ENCODE data around the gene FAAH. TPM values are rescaled to one million over a fixed set of nuclear protein-coding genes. Genes with fewer than 3 reads are reported as not detected.

FAAH gene
- polyA plus RNA-seq, 3 donors: 18.0 to 19.5 (median 18.0) TPM

DNA sequence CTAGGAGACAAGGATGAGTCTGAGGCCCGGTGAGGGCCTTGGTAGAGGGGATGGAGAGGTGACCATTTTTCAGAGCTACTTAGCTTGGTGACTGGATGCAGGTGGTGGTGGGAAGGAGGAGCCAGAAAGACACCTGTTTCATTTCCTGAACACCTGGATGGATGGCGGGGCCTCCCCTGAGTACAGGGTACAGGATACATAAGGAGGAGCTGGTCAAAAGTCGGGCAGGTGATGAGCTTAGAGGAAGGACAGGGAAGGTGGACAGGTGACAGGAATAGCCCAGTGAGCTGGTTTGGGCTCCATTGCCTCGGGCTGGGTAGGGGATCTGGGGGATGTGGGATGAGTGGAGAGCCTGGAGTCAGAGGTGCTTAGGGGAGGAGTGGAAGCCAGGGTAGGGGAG lies 6.3 kb downstream of the FAAH start:
- no peak for DNase-seq (ENCODE audit: low read depth in 3 of 3, low spot score in 2 of 3)

DNA sequence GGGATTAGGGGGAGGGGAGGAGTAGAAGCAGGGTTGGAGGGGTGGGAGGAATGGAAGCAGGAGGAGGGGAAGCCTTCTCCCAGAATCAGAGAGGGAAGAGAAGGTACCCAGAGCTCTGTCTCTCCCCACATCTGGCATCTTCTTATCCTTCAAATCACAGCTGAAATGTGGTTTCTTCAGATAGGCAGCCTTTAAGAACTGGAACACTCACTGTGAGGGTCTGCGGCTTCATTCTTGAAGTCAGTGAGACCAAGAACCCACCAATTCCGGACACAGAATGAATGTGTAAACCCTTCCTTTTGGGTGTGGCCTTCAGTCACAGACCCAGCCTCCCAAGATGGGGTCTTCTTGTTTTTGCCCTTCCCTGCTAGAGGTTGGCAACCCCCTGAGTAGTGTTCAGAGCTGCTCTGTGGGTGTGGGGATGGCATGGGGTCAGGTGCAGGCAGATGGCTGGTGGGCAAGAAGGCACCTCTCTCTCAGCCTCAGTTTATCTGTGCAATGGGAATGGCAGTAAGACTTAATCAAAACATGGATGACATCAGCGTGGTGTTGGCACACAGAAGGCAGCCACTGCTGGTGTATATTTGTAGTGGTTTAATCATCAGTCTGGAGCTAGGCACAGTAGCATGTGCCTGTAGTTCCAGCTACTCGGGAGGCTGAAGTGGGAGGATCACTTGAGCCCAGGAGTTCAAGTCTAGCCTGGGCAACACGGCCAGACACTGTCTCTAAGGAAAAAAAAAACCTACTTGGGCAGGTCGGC lies 7.2 kb downstream of the FAAH start:
- no peak for DNase-seq (ENCODE audit: low read depth in 3 of 3, low spot score in 2 of 3)

DNA sequence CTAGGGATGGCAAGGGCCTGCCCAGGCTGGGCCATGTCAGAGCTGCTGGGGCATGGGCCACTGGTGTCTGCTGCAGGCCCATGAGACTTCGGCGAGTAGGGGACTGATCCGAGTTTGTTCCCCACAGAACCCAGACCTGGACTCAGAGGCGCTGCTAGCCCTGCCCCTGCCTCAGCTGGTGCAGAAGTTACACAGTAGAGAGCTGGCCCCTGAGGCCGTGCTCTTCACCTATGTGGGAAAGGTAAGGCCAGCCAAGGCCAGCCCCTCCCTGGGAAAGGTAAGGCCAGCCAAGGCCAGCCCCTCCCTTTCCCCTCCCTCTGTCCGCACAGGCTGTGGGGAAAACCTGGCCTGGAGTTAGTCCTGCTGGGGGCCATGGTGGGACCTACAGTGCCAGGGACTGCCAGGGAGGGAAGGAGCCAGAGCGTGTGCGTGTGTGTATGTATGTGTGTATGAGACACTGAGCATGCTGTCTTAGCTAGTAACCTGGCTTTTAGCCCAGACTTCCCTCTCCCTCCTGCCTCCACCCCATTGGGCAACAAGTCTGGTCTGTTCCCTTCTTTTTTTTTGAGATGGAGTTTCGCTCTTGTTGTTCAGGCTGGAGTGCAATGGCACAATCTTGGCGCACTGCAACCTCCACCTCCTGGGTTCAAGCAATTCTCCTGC lies 8.0 kb downstream of the FAAH start:
- no peak for DNase-seq (ENCODE audit: low read depth in 3 of 3, low spot score in 2 of 3)

DNA sequence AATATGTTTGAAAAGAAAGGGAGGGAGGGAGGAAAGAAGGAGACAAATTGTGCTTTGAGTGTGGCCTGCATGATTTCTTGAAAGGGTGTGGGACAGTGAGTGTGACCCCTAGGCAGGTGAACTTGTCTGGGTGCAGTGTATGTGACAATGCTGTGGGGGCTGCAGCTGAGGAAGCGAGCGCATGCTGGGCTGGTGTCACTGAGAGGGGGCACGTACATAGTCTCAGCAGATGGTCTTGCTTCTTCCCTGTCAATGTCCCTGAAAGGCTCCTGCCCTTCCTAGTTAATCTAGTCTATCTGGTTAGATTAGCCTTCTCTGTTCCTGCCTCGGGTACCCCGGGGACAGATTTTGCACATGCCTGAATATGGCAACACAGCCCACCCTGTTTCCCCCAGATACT lies 9.8 kb downstream of the FAAH start:
- DNase-seq (ENCODE audit: low read depth in 3 of 3, low spot score in 2 of 3): no peak

DNA sequence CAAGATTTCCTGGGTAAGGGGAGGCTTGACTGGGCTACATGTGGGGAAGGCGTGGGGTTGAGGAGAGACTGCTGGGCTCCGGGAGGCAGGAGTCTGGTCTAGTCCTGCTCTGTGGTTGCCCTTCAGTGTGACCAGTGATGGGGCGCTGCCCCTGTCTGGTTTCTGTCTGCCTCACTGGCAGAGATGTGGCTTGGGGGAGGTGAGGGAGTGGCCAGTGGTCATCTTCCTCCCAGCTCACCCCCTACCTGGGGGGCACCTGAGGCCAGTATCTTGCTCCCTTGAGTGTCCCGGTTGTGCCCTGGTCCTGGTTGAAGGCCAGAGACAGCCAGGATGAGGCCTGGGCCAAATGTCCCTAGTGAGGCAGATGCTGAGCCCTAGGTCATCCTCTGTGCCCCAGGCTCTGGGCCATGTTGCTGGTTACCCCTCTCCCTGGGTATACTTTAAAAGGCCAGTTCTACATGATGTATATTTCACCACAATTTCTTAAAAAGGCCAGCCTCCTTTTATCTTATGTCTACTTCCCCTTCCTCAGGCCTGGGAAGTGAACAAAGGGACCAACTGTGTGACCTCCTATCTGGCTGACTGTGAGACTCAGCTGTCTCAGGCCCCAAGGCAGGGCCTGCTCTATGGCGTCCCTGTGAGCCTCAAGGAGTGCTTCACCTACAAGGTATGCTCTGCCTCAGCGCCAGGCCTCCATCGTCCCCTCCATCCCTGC lies 10.5 kb downstream of the FAAH start:
- DNase-seq (ENCODE audit: low read depth in 3 of 3, low spot score in 2 of 3): no peak

DNA sequence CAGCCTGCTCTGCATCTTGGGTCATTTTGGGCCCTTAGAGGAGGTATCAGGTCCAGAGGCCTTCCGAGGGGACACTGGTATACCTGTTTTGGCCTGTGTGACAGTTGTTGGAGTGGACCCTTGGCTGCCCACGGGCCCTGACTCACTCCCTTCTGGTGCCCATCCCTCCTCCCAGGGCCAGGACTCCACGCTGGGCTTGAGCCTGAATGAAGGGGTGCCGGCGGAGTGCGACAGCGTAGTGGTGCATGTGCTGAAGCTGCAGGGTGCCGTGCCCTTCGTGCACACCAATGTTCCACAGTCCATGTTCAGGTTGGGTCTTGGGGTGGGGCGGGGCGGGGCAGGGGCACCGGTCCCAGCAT lies 11.1 kb downstream of the FAAH start:
- DNase-seq (ENCODE audit: low read depth in 3 of 3, low spot score in 2 of 3): no peak

DNA sequence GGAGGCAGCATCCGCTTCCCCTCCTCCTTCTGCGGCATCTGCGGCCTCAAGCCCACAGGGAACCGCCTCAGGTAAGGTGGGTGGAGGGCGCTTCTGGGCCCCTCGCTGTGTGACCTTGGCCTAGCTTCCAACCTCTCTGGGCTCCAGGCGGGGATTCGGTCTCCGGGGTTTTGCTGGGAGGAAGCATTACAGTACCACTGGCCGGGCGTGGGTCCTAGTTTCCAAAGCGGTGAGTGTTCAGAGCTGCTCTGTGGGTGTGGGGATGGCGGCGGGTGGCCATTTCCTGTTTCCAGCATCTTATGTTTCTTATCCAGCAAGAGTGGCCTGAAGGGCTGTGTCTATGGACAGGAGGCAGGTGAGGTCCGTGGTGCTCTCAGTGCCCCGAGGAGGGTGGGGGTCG lies 11.6 kb downstream of the FAAH start:
- DNase-seq (ENCODE audit: low read depth in 3 of 3, low spot score in 2 of 3): no peak

DNA sequence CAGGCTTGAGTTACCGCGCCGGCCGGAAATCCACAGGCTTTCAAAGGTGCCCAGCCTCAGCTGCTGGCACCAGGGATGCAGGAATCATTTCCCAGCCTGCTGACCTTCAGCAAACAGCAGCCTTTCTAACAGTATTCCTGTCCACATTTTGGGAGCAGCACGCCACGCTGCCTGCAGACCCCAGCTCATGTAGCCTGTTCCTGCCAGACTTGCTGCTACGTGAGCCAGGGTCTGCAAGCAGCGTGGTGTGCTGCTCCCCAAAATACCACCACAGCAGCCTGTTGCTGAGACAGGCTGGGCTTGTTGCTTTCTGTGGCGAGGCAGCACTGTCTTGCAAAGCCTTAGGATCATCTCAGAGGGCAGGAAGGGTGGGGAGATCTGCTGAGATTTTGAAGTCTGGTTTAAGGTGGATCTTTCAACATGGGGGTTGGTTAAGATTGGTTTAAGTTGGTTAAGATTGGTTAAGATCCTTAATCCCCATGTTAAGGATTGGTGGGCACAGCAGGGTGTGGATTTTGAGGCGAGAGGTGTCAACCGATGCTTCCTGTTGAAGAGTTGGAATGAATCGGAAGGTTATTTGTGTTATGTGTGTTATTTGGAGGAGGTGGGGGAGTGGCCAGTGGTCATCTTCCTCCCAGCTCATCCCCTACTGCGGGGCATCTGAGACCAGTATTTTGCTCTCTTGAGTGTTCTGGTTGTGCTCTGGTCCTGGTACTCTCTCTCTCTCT lies 12.9 kb downstream of the FAAH start:
- peak in 1 of 3 donors; percentile 16 for DNase-seq (ENCODE audit: low read depth in 3 of 3, low spot score in 2 of 3)

DNA sequence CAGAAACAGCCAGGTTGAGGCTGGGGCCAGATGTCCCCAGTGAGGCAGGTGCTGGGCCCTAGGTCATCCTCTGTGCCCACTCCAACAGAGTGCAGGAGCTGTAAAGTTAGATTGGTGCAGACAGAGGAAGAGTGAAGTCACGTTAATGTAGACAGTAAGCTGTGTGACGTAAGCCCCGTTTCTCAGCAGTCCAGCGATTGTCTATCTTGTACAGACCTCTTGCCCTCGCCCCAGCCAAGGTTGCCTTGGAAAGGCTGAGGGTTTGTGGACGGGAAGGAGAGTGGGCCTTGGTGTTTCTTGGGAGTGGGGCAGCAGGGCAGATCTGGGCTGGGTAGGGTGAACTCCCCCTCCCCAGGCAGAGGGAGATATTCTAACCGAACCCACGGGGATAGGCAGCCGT lies 13.5 kb downstream of the FAAH start:
- DNase-seq (ENCODE audit: low read depth in 3 of 3, low spot score in 2 of 3): no peak

DNA sequence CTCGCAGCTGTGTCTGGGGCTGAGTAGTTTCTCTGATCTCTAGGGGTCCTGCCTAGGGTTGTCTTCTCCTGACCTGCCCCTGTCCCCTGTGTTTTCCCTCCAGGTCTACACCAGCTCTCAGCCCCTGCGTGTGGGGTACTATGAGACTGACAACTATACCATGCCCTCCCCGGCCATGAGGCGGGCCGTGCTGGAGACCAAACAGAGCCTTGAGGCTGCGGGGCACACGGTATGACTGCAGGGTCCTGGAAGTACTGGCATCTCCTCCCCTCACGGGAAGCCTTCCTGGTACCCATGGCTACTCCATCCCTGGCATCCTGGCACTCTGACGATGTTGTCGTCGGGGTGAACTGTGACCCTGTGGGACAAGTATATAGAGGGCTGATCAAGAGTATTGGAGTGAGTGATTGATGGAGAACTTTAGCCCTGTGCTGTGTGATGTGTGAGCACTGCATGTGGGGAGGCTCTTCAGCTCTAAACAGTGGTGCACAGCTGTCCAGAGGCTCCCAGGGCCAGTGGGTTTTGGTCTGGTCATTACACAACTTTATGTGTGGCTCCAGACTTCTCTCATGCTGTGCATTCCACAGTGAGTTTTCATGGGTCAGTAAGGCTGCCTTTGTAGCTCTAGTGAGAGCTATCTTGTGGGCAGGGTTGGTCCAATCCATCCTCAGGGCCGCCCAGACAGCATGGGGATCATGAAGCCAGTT lies 14.4 kb downstream of the FAAH start:
- DNase-seq (ENCODE audit: low read depth in 3 of 3, low spot score in 2 of 3): no peak

DNA sequence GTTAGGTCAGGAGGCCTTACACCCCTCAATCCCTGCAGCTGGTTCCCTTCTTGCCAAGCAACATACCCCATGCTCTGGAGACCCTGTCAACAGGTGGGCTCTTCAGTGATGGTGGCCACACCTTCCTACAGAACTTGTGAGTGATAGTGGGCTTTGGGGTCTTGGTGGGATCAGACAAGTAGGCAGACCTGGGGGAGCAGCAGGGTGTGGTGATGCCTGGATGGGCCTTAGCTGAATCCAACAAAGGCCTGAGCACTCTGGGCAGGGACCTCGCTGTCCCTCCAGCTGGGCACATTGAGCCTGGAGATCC lies 14.9 kb downstream of the FAAH start:
- no peak for DNase-seq (ENCODE audit: low read depth in 3 of 3, low spot score in 2 of 3)

DNA sequence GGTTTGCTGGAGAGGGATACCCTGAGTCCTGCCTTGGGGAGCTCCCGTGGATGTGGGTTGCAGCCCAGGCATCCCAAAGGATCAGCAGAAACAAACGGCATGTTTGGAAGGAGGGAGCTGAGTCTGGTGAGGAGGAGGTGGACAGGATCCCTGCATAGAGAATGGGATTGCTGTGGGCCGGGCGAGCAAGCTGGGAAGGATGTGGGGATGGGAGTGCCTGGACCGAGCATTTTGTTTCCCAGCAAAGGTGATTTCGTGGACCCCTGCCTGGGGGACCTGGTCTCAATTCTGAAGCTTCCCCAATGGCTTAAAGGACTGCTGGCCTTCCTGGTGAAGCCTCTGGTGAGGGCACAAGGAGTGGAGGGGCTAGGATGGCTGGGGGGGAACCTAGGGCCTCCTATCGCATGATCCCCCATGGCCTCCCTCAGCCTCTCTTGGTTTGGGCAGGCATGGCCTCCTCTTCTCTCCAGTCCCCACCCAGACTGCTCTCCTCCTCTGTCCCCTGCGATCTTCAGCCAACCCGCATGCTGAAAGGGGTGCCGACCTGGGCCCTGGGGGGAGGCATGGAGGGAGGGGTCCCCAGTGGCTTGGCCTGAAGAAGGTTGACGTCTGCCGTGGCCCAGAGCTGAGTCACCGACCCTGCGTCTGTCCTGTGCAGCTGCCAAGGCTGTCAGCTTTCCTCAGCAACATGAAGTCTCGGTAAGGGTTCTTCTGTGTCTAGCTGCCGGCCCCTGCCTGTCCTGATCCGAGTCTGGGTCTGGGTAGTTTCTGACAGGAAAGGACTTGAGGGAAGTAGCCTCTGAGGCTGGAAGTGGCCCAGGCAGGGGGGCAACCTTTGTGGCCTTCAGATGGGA lies 16.3 kb downstream of the FAAH start:
- no peak for DNase-seq (ENCODE audit: low read depth in 3 of 3, low spot score in 2 of 3)

DNA sequence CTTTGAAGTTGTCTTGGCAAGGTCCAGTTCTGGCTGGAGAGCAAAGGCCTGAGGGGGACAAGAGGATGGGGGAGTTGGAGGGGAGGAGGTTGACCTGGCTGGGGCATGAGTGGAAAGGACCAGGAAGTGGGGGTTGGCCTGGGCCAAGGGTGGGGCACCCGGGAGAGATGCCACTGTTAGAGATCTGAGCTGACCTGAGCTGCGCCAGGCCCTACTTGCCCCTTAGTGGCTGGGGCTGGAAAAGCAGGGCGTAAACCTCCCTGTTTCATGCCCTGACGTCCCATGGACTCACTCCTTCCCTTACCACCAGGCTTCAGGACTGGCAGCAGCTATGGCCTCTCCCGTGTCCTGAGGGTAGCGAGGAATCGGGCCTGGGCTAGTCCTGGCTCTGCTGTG lies 16.9 kb downstream of the FAAH start:
- no peak for DNase-seq (ENCODE audit: low read depth in 3 of 3, low spot score in 2 of 3)

DNA sequence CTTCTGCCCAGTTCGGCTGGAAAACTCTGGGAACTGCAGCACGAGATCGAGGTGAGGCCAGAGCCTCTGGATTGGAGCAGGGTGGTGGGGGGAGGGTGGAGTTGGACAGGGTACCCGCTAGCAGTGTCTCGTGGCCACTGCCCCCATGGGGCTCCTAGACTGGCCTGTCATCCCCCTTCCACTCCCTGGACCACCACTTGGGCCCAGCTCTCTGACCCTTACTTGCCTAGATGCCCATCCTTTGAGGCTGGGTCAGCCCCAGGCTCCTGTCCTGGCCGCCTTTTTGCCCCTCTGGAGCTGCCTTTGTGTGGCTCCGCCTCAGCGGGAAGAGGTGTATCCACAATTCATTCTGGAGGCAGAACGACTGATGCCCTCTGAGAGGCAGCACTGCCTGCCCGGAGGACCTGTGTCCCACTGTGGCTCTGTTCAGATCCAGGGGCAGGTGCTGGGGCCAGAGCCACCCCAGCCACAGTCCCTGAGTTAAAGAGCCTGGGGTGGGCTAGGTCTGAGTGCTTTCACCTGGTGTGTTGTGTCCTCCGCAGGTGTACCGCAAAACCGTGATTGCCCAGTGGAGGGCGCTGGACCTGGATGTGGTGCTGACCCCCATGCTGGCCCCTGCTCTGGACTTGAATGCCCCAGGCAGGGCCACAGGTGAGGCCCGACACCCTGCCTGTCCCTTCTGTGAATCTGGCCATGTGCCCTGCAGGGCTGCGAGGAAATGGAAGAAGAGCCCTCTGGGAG lies 17.7 kb downstream of the FAAH start:
- no peak for DNase-seq (ENCODE audit: low read depth in 3 of 3, low spot score in 2 of 3)

DNA sequence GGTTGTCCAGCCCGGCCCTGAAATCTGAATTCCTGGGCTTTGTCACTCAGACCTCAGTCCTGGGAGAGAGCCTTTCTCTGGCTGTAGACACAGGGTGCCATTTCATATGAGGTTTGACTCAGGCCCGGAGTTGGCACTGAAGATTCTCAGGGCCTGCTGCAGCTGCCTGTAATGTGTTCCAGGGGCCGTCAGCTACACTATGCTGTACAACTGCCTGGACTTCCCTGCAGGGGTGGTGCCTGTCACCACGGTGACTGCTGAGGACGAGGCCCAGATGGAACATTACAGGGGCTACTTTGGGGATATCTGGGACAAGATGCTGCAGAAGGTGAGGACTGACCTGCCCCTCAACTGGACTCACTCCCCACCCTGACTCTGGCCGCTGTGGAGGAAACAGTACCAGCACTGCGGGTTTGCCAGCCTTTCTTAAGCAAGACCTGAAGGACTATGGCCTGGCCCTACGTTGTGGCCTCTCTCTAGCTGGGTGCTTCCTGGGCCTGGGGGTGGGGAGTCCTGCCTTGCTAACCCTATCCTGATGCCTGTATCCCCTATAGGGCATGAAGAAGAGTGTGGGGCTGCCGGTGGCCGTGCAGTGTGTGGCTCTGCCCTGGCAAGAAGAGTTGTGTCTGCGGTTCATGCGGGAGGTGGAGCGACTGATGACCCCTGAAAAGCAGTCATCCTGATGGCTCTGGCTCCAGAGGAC lies 18.9 kb downstream of the FAAH start:
- DNase-seq (ENCODE audit: low read depth in 3 of 3, low spot score in 2 of 3): no peak

DNA sequence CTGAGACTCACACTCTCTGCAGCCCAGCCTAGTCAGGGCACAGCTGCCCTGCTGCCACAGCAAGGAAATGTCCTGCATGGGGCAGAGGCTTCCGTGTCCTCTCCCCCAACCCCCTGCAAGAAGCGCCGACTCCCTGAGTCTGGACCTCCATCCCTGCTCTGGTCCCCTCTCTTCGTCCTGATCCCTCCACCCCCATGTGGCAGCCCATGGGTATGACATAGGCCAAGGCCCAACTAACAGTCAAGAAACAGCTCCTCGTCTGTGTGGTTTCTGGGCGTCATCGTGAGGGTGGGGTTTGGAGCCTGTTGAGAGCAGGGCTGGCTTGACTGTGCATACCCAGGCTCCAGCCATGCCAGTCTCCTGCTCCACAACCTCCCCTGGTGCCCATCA lies 19.5 kb downstream of the FAAH start:
- DNase-seq (ENCODE audit: low read depth in 3 of 3, low spot score in 2 of 3): no peak

DNA sequence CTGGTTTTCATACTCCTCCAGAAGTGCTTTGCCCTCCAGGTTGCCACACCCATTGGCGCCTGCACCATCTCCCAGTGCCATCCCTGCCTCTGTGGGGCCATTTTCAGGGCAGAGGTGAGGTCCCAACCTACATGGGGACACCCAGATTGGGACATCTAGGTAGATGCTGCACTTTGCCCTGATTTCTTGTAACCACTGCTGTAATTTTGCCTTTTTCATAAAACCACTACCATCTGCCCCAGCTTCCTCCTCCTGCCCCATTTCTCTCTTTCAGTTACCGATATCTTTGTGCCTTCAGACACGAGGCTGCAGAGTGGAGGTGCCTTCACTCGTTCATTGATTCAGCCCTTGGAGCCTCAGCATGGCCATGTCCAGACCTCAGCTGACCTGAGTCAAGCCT lies 21.4 kb downstream of the FAAH start:
- no peak for DNase-seq (ENCODE audit: low read depth in 3 of 3, low spot score in 2 of 3)

DNA sequence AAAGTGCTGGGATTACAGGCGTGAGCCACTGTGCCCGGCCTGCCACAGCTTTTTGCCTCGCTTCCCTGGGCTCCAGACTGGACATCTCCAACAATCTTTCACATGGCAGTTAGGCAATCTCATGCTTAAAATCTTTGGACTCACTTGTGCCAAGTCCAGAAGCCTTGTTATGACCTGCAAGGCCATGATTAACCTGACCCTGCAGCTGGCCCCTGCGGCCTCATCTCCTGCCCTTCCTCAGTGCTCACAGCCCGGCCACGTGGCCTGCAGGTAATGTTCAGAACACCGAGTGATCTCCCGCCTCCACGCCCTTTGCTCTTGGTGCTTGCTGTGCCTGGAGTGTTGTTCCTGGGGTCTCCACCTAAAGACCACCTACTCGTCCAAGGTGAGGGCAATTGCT lies 24.9 kb downstream of the FAAH start:
- no peak for DNase-seq (ENCODE audit: low read depth in 3 of 3, low spot score in 2 of 3)

DNA sequence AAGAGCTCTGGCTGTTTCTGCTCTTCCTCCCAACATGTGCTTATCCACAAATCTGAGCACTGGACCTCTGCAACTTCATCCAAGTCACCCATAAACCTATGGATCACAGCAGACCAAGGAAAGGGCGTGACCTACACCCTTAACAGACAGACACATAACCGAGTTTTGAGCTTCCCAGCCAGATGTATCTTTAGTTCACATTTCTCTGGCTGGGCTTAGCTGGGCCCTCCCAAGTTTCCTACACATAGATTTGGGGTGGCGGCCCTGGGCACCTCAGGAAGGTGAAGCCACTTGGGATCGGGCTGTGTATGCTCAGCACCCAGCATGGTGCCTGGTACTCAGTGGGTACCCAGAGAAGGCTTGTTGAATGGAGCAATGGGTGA lies 26.4 kb downstream of the FAAH start:
- DNase-seq (ENCODE audit: low read depth in 3 of 3, low spot score in 2 of 3): no peak

Measured in right renal cortex interstitium (tissue), 3 donors.